HG03460 (cell line): ENCODE measurements around the gene GKAP1.
"Not testable (repeated sequence)": the region's sequence is repeated elsewhere in the genome, so short reads cannot be mapped to it uniquely, and the experiment has no call there.

Experiments
- ATAC-seq: cut with Tn5 transposase; IDR thresholded peaks from one replicate; pipeline ENCODE4 v1.9.1; 2021; ENCODE audit not compliant: unreplicated experiment

GKAP1 gene

DNA sequence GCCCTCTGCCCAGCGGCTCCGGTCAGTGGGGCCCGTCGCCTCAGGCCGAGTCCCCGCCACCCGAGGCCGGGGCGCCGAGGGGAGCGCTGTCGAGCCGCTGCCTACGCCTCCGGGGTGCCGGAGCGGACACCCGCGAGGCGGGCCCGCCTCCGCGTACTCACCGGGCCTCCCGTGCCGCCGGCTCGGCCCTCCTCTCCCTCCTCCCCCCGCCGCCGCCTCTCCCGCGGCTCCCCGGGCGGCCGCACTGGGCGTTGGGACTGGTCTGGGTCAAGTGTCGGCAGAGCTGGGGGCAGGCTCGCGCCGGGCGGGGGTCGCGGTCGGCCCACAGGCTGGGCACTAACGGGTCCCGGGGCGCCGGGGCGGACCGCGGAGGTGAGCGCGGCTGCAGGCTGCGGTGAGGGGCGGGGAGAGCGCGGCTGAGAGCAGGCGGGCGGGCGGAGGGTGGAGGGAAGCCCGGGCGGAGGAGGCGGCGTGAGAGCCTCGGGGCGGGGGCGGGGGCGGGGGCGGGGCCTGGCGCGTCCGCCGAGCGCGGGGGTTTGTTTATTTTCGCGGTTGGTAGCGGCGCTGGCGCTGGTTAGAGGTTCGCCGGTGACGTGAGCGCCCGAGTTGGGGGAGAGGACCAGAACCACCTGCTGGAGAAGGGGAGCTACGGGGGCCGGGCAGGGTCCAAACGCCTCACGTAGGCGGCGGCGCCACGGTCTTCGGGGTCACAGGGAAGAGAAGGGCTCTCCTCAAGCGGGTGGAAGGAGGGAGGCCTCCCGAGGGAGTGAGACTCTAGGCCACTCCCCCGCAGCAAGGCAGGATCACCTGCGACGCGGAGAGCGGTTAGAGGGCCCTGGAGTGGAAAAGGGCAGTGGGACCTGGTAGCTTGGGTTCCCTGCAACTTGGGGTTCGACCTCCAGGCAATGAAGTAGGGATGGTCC, at the start of gene GKAP1:
TSS of gene GKAP1 (minus strand) at position 414 of the 923 bp plus-strand sequence. CDS start 11,252 bp downstream, outside the sequence.
- ATAC-seq = peak; percentile 74

DNA sequence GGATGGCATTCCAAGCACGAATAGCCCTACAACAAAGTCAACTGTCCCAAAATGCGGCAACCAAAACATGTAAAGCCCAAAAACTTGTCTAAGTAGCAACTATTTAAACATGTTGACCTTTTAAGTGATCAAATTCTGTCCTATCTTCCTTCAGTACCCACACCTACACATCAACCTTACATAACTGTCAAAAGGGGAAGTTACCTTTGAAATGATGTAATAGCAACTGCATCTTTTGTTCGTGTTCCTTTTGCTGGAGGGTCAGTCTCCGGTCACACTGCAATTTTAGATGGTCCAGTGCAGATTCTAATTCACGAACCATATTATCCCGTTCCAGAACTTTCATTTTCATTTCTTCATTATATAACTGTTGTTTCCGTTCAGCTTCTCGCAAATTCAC, 32.3 kb upstream of the GKAP1 start:
- not testable (repeated sequence) for ATAC-seq

DNA sequence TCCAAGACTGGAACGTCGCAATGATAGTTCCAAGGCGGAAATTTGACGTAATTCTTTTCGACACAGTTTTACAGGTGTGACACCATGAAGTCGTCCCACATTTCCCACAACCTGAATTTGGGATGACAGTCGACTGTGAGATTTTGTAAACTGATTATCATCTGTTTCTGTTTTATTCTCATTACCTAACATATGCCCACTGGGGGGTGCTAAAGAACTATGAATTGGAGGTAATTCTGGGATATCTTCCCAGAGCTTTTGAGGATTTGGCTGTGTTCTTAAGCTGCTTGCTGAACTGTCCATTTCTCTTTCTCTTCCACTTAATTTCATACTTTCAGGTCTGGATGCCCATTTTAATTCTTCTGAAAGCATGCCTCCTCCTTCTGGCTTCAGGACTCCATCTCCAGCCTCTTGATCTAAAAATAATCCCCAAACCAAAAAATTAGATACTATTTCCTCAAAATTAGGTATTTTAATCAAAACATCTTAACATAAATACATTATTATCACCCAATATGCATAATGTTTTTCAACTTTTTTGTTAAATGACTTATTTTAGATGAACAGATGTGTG, 19.6 kb upstream of the GKAP1 start:
- ATAC-seq = not testable (repeated sequence)

DNA sequence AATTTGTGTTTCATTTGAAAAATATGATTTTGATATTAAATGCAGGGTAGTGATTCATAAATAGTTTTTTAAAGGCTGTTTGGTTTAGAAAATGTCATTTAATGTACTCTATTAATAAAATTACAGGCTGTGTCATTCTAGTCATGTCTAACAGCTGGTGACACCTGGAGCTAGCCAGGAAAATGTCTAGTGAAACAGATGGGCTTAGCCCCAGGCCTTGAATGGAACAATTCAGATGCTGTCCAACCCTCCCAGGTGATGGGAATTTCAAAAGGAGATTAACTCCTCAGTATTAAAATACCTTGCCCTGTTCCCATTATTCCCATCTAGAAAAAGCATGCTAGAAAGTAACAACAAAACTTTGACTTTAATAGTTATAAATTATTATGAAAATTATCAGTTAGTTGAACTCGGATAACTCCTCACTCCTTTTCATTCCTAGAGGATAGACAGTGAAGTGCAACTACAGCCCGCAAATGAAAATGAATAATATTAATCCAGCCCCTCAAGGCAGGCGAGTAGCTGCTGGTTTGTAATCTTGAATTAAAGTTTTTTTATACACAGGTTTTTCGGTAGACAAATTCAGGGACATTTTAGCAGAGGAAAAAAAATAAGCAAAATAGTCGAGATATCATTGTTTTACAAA, 13.0 kb upstream of the GKAP1 start:
- ATAC-seq = not testable (repeated sequence)

DNA sequence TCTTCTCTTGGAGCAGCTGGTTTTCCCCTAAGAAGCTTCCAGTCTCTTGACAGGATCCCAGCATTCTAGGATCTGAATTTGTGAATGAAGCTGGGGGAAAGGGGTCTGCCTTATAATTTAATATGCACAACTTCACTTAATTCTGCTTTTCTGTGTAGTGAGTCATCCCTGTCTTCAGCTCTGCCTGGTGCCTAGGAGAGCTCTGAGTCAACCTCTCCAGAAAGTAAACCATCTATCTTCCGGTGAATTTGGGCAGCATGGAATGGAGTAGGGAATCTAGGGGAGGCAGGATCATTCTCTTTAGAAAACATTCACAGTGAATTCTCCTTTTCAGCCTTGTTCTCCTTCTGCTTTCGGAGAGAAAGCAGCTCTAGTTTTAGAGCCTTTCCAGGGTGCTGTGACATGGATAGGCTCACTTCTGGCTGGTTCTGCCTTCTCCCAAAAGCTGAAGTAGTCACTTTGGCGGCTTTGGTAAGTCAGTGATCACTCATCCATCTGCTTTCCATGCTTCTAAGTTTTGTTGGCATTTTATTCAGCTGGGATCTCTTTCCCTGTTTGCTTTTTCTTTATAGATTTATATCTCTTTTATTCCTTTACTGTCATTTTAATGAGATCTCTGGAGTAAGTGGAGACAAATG, 7.5 kb upstream of the GKAP1 start:
- not testable (repeated sequence) for ATAC-seq

DNA sequence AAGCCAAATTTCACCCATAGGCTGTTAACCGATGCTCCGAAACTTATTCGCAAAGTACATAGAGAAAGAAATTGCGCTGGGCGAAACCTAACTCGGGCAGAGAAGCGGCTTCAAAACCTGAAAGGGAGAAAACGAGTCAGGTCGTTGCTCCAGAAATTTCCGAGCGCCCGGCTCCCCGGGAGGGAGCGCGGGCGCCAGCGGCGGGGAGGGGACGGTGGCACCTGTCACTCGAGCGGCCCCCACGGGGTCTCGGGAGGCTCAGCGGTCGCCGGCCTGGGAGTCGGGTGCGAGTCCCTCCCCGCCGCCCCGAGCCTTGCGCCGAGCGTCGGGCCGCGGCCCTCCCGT, 586 bp downstream of the GKAP1 start:
- not testable (repeated sequence) for ATAC-seq

DNA sequence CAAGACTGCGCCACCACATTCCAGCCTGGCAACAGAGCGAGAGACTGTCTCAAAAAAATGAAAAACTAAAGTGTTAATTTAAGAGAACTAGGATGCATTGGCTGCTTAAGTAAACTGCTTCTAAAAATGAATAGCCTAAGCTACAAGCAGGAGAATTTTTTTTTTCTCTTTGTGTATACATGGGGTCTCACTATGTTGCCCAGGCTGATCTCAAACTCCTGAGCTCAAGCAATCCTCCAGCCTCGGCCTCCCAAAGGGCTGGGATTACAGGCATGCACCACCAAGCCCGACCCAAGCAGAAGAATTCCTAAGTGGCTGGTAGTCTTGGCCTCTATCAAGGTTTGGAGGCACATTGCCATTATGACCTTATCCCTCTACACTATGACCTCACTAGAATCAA, 2.4 kb downstream of the GKAP1 start:
- not testable (repeated sequence) for ATAC-seq

DNA sequence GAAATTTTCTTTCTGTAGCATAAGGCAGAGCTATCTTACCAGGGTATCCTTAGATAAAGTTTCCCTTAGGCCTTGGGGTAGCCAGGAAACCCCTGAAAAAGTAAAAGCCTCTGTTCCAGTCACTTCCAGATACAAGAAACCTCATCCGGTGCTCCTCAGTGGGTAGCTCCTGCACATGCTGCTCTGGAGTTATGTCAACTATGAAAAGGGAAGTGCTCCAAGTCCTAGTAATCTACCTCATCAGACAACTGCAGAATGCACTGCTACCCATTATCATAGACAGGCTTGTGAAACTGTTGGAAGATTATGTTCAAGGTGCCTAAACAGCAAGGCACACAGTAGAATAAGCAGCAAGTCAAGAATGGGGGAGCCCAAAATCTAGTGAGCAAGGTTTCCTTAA, 8.4 kb downstream of the GKAP1 start:
- not testable (repeated sequence) for ATAC-seq

DNA sequence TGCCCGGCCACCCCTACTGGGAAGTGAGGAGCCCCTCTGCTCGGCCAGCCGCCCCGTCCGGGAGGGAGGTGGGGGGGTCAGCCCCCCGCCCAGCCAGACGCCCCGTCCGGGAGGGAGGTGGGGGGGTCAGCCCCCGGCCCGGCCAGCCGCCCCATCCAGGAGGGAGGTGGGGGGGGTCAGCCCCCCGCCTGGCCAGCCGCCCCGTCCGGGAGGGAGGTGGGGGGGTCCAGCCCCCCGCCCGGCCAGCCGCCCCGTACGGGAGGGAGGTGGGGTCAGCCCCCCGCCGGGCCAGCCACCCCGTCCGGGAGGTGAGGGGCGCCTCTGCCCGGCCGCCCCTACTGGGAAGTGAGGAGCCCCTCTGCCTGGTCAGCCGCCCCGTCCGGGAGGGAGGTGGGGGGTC, 13.1 kb downstream of the GKAP1 start:
- not testable (repeated sequence) for ATAC-seq

DNA sequence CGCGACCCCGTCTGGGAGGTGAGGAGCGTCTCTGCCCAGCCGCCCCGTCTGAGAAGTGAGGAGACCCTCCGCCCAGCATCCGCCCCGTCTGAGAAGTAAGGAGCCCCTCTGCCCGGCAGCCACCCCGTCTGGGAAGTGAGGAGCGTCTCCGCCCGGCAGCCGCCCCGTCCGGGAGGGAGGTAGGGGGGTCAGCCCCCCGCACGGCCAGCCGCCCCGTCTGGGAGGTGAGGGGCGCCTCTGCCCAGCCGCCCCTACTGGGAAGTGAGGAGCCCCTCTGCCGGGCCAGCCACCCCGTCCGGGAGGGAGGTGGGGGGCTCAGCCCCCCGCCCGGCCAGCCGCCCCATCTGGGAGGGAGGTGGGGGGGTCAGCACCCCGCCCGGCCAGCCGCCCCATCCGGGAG, 13.6 kb downstream of the GKAP1 start:
- ATAC-seq = not testable (repeated sequence)

DNA sequence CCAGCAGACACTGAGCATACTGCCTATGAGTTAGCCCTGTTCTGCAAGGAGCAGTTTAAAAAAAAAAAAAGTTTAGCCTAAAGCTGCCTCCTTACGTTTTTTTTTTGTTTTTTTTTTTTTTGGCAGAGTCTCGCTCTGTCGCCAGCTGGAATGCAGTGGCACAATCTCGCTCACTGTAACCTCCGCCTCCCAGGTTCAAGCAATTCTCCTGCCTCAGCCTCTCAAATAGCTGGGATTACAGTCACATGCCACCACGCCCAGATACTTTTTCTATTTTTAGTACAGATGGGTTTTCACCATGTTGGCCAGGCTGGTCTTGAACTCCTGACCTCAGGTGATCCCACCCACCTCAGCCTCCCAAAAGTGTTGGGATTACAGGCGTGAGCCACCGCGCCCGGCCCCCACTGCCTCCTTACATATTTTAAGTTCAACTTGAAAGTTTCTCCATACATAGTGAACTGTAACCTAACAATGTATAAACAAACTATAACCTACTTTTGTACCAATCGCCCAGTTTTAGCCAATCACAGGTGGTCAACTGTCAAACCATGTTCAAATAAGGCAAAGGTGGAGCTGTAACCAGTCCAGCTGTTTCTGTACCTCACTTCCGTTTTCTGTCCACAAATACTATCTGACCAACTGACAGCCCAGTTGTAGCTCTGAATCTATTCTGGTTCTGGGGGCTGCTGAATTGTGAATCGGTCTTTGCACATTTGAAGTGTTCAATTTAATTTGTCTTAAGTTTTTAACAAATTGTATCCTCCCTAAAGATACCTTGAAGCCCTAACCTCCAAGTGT, 17.1 kb downstream of the GKAP1 start:
- no peak for ATAC-seq

DNA sequence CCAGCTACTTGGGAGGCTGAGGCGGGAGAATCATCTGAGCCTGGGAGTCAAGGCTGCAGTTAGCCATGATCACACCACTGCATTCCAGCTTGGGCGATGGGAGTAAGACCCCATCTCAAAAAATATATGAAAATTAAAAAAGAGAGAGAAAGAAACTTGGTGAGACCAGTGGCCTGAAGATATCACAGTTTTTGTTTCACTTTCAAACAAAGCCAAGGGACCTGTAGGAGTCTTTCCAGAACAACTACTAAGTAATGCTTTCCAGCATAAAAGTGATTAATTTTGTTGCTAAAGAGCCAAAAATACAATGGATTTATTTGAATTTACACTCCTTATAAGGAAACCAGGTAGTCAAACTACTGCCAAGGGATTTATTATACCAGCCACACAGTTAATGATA, 23.5 kb downstream of the GKAP1 start:
- ATAC-seq = no peak

DNA sequence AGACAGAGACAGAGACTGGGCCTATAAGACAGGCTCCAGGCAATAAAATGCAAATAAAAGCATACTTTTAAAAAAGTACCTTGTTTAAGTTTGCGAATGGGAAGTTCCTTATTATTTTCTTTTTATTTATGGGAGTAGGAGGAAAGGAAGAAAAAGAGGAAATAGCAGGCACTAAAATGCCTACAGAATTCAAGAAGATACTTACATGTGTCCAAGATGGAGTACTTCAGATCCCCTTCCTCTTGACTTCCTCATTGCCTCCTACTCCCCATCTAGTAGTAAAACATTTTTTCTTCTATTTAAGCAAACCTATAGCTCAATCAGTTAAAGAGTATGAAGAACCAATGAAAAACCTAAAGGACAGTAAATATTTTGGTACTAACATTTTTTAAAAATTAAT, 24.8 kb downstream of the GKAP1 start:
- no peak for ATAC-seq

DNA sequence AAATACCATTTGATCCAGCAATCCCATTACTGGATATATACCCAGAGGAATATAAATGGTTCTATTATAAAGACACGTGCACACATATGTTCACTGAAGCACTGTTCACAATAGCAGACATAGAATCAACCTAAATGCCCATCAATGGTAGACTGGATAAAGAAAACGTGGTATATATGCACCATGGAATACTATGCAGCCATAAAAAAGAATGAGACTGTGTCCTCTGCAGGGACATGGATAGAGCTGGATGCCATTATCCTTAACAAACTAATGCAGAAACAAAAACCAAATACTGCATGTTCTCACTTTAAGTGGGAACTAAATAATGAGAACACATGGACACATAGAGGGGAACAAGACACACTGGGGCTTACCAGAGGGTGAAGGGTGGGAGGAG, 39.4 kb downstream of the GKAP1 start:
- ATAC-seq = no peak

DNA sequence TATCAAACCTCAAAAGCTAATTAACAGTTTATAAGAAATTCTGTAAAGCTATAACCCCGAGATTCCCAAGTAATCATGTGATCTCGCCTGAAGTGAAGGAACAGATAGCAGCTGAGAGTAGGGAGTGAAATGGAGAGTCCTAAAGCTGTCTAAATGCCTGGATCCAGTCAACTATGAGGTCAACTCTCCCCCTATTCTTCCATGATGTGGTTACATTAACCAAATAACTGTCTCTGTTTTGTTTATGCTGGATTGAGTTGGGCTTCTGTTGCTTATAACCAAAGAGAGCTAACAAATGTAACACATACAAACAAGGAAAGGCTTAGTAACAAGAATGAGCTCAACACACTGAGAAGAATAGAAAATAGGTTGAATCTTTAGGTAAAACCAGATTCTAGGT, 41.6 kb downstream of the GKAP1 start:
- ATAC-seq = no peak

DNA sequence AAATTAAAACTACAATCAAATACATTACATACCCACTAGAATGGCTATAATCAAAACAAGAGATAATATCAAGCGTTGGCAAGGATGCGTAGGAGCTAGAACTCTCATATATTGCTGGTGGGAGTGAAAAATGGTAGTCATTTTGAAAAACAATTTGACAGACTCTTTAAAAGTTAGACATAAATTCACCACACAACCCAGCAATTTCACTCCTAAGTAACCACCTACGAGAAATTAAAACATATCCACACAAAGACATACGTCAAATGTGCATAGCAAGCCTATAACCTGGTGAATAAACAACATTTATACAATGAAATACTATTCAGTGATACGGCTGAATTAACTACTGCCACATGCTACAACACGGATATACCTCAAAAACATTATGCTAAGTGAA, 44.7 kb downstream of the GKAP1 start:
- no peak for ATAC-seq

DNA sequence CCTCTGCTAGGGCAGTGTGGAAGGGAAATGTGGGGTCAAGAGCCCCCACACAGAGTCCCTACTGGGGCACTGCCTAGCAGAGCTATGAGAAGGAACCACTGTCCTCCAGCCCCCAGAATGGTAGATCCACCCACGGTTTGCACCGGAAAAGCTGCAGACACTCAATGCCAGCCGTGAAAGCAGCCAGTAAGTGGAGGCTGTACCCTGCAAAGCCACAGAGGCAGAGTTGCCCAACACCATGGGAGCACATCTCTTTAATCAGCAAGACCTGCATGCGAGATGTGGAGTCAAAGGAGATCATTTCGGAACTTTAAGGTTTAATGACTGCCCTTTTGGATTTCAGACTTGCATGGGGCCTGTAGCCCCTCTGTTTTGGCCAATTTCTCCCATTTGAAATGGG, 52.2 kb downstream of the GKAP1 start:
- ATAC-seq = no peak

DNA sequence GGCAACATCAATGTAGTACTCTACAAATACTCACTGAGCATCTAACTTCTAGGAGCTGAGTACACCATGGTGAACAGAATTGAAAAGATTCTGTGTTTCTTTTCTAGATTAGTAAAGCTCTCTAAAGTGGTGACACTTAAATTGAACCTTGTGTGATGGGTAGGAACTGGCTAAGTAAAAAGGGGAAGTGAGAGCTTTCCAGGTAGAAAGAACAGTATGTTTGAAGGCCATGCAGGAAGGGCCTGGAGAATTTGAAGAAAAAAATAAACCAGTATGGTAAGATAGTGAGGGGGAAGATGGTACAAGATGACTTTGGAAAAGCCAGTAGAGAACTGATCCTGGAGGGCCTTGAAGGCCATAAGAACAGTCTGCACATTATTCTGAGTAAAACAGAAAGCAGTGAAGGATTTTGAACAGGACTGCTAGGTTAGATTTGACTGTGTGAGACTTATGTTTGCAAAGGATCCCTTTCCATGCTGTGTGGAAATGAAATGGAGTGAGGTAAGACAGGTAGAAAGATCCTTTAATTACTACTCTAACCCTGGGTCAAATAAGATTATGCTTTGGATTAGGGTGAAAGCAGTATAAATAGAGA, 63.1 kb downstream of the GKAP1 start:
- peak; percentile 89 for ATAC-seq

DNA sequence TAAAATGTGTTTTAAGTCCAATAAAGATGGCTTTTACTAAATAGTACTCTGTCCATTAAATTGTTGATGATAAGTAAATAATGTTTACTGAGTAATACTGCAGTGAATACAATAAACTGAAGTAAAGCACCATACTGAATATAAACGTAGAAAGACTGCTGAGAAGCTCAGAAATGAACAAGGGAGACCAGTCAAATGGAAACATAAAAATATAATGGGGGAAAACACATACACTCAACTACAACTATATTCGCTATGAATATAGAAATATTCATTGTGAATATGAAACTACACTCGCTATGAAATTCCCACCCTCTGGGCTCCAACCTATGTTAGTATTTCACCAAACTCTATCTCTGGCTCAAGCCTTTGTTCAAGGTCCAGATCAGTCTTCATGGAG, 67.9 kb downstream of the GKAP1 start:
- ATAC-seq = no peak

DNA sequence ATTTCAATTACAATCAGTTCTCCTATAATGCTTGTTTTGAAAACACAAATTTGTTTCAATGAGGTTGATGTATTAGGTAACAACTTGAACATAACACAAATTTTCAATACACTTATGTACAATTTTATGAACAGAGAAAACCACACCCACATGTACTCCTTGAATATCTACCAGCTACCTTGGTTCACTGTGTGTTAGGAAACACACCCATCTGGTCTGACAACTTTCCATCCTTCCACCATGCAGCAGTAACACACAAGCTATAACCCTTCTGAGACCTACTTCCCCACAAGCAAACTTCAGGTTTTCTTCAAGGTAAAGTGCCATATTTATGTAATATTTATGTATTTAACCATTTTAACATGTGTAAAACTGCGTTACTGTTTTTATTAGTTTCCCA, 73.4 kb downstream of the GKAP1 start:
- ATAC-seq = no peak
